HFF-Myc (cell line): Measurements from ENCODE around the gene CCSER1.
"Not testable (repeated sequence)": the region's sequence is repeated elsewhere in the genome, so short reads cannot be mapped to it uniquely, and the experiment has no call there.

Source experiments
- DNase-seq: peaks from one replicate; pipeline ENCODE4 v3.0.0-alpha.2; 2011; ENCODE audit warnings: low read depth; ENCODE audit errors: extremely low read depth
- H3K4me3 ChIP-seq: replicated peaks from 2 replicates; pipeline ENCODE4 v1.5.1; 2011; ENCODE audit warnings: low read depth, mild to moderate bottlenecking, control low read depth, low read length
- TF ChIP-seq, protein P1 (sequence below): IDR thresholded peaks from 2 replicates; pipeline ENCODE4 v1.5.1; 2012; ENCODE audit warnings: mild to moderate bottlenecking, low read depth, low read length, control low read depth; ENCODE audit errors: missing control alignments

The CCSER1 gene

GRCh38 chr4:91600301-91600700 is 1473.1 kb downstream of the CCSER1 start:
- H3K4me3 ChIP-seq, result no peak overlapping the region
- DNase-seq, result no peak
- TF ChIP-seq, protein P1, sequence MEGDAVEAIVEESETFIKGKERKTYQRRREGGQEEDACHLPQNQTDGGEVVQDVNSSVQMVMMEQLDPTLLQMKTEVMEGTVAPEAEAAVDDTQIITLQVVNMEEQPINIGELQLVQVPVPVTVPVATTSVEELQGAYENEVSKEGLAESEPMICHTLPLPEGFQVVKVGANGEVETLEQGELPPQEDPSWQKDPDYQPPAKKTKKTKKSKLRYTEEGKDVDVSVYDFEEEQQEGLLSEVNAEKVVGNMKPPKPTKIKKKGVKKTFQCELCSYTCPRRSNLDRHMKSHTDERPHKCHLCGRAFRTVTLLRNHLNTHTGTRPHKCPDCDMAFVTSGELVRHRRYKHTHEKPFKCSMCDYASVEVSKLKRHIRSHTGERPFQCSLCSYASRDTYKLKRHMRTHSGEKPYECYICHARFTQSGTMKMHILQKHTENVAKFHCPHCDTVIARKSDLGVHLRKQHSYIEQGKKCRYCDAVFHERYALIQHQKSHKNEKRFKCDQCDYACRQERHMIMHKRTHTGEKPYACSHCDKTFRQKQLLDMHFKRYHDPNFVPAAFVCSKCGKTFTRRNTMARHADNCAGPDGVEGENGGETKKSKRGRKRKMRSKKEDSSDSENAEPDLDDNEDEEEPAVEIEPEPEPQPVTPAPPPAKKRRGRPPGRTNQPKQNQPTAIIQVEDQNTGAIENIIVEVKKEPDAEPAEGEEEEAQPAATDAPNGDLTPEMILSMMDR, result no peak

GRCh38 chr4:91601401-91601800 is 1474.2 kb downstream of the CCSER1 start:
- H3K4me3 ChIP-seq, result no peak overlapping the region
- TF ChIP-seq, protein P1, result no peak
- no peak for DNase-seq

DNA sequence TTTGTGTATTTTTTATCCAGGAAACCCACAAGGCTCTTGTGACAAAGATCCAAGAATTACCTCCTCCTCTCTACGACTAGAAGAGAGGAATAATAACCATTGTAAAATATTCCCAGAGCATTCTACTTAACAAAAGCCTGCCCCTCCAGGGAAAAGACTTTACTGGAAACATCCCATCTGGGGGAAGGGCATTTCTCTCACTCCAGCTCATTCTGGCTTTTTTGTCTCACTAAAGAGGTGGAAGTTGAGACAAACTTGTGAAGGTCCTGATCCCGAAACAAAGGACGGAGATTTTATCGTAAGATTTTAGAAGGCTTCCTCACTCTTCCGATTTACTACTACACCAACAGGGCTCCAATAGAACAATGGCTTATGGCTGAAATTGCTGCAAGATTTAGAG is 1484.6 kb downstream of the CCSER1 start:
- no peak for DNase-seq
- H3K4me3 ChIP-seq, result no peak overlapping the region
- TF ChIP-seq, protein P1, result no peak

DNA sequence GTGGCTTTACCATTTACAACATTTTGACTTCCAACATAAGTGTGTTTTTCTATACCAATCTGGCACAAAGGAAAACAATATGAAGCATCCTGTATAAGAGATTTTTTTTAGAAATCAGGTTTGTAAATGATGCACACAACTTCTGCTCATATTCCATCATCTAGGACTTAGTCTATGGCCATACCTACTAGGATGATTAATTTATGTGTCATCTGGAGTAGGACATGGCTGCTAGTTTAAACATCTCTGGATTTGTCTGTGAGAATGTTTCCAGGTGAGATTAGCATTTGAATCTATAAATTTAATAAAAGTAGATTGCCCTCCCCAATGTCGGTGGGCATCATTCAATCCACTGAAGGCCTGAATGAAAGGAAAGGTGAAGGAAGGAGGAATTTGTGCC is 1493.8 kb downstream of the CCSER1 start:
- H3K4me3 ChIP-seq, result no peak overlapping the region
- TF ChIP-seq, protein P1, result no peak
- no peak for DNase-seq

DNA sequence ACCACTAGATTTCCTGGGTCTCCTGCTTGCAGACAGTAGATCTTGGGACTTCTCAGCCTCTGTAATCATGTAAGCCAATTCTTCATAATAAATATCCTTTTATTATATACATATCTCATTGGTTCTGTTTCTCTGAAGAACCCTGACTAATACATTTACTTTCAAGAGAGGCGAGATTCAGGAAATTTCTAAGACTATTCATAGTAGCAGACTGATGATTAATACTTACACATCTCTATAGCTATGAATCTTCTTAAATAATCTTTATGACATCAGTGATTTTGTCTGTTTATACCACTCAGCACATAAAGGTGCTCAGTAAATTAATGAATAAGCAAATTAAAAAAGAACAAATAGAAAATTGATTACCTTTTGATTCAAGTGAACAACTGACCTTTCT is 1494.3 kb downstream of the CCSER1 start:
- no peak for DNase-seq
- H3K4me3 ChIP-seq, result no peak overlapping the region
- TF ChIP-seq, protein P1, result no peak

- H3K4me3 ChIP-seq, result no peak overlapping the region
- no peak for DNase-seq
- TF ChIP-seq, protein P1, result no peak
Measured at GRCh38 chr4:91622925-91623602, 1495.9 kb downstream of the CCSER1 start.

DNA sequence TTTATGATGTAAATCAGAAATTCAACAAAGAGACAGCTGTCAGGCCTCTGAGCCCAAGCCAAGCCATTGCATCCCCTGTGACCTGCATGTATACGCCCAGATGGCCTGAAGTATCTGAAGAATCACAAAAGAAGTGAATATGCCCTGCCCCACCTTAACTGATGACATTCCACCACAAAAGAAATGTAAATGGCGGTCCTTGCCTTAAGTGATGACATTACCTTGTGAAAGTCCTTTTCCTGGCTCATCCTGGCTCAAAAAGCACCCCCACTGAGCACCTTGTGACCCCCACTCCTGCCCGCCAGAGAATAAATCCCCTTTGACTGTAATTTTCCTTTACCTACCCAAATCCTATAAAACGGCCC is 1496.4 kb downstream of the CCSER1 start:
- DNase-seq, result not testable (repeated sequence)

More for the DNA sequence above, 1496.4 kb downstream of the CCSER1 start:
- H3K4me3 ChIP-seq, result not testable (repeated sequence)
